Measurements from ENCODE around the gene CELSR1.

DNA sequence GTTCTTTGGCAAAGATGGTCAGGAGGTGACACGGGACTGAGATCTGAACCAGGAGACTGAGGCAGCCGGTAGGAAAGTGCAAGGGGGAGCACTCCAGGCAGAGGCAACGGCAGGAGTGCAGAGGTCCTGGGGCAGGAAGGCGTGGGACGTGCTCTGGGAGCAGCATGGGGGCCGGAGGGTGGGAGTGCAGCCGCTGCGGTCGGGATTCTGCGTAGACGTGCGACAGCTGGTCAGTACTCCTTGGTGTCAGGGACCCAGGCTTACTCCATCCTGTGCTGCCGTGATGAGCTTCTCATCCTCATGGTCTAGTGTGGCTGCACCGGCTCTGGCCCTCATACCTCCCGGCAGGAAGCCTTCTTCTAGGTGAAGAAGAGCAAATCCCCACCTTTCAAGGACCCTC lies 218.8 kb downstream of the CELSR1 start:
- TF ChIP-seq, protein P1, sequence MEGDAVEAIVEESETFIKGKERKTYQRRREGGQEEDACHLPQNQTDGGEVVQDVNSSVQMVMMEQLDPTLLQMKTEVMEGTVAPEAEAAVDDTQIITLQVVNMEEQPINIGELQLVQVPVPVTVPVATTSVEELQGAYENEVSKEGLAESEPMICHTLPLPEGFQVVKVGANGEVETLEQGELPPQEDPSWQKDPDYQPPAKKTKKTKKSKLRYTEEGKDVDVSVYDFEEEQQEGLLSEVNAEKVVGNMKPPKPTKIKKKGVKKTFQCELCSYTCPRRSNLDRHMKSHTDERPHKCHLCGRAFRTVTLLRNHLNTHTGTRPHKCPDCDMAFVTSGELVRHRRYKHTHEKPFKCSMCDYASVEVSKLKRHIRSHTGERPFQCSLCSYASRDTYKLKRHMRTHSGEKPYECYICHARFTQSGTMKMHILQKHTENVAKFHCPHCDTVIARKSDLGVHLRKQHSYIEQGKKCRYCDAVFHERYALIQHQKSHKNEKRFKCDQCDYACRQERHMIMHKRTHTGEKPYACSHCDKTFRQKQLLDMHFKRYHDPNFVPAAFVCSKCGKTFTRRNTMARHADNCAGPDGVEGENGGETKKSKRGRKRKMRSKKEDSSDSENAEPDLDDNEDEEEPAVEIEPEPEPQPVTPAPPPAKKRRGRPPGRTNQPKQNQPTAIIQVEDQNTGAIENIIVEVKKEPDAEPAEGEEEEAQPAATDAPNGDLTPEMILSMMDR (IDR thresholded peaks at IDR 0.05): no peak
- no peak for TF ChIP-seq ZFX (IDR thresholded peaks at IDR 0.05; ENCODE audit: borderline replicate concordance)

All from 22Rv1 (cell line).